BLaER1 (cell line): ENCODE results near the gene ENTPD7.

Experiments
- H3K27ac ChIP-seq: shearing (Covaris generic); formaldehyde crosslinking; 2 replicates; pipeline ENCODE4 v1.8.1; 2022
- H3K27me3 ChIP-seq: shearing (Covaris generic); formaldehyde crosslinking; 2 replicates; pipeline ENCODE4 v1.8.1; 2022
- H3K36me3 ChIP-seq: shearing (Covaris generic); formaldehyde crosslinking; 2 replicates; pipeline ENCODE4 v1.8.1; 2022
- H3K4me1 ChIP-seq: shearing (Covaris generic); formaldehyde crosslinking; 2 replicates; pipeline ENCODE4 v1.8.1; 2022
- H3K4me2 ChIP-seq: shearing (Covaris generic); formaldehyde crosslinking; 2 replicates; pipeline ENCODE4 v1.8.1; 2022
- H3K4me3 ChIP-seq: shearing (Covaris generic); formaldehyde crosslinking; 2 replicates; pipeline ENCODE4 v1.8.1; 2022
- H3K9ac ChIP-seq: shearing (Covaris generic); formaldehyde crosslinking; 2 replicates; pipeline ENCODE4 v1.8.1; 2022
- H3K9me3 ChIP-seq: shearing (Covaris generic); formaldehyde crosslinking; 2 replicates; pipeline ENCODE4 v1.8.1; 2022
- H4K20me1 ChIP-seq: shearing (Covaris generic); formaldehyde crosslinking; 2 replicates; pipeline ENCODE4 v1.8.1; 2022
- Cebpa-rat ChIP-seq: shearing (Covaris generic); IDR thresholded peaks from 2 replicates; pipeline ENCODE4 v1.8.1; 2022

ENTPD7 gene, protein sequence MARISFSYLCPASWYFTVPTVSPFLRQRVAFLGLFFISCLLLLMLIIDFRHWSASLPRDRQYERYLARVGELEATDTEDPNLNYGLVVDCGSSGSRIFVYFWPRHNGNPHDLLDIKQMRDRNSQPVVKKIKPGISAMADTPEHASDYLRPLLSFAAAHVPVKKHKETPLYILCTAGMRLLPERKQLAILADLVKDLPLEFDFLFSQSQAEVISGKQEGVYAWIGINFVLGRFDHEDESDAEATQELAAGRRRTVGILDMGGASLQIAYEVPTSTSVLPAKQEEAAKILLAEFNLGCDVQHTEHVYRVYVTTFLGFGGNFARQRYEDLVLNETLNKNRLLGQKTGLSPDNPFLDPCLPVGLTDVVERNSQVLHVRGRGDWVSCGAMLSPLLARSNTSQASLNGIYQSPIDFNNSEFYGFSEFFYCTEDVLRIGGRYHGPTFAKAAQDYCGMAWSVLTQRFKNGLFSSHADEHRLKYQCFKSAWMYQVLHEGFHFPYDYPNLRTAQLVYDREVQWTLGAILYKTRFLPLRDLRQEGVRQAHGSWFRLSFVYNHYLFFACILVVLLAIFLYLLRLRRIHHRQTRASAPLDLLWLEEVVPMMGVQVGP

DNA sequence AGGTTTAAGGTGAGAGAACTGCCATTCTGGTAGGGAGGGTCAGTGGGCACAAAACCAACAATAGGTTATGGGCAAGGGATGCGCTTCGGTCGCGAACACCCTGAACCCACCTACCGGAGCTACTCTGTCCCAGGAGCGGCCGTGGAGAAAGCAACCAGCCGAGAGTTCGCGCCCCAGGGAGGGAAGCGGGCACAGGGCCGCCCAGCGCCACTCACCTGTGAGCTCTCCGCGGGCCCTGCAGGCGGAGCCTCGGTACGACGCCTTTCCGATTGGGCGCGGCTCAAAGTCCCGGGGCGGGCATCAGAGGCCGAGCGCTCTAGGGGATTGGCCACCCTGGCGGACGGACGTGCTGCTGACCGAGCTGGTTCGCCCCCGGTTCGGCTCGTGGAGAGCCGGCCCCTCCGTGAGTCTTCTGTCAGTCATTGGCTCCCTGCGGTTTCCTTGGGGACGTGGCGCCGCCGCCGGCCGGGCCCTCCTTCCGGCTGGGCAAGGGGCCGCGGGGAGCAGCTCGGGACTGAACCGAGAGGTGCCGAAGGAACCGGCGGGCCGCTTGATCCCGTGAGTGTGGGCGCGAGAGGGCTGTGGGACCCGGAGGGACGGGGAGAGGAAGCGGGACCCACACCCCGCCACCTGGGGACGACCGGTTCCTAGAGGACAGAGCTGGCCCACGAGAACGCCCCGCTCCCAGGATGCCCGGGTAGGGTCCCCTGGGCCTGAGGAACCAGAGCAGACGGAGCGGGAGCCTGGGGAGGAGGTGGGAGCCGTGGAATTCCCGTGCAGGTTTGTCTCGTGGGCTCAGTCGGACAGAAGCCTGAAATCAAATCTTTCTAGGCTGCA lies at the start of gene ENTPD7:
Gene ENTPD7 (plus strand): TSS at position 479 of the 837 bp plus-strand sequence. CDS start 448 bp downstream, outside the sequence.
- H3K4me3 ChIP-seq, result no peak within 1 kb of the TSS
- H3K9ac ChIP-seq, result no peak within 1 kb of the TSS
- no peak within 1 kb of the TSS for H3K27ac ChIP-seq

GRCh38 chr10:99610221-99610620 lies 49.1 kb upstream of the ENTPD7 start:
- Histone ChIP-seq H3K4me1 (no peaks in the 10 kb centered on the region), H3K4me3 (no peak overlapping the region), H4K20me1 (peaks cover 29% of the 10 kb centered on the region), H3K9ac (no peak overlapping the region), H3K27ac (no peak overlapping the region), H3K9me3 (no peaks in the 10 kb centered on the region), H3K36me3 (peaks cover 61% of the 10 kb centered on the region), H3K27me3 (no peaks in the 10 kb centered on the region), H3K4me2 (no peak overlapping the region)
- no peak for TF ChIP-seq Cebpa-rat

More for the DNA sequence above, at the start of gene ENTPD7:
- no peaks in the 10 kb centered on the region for H3K4me1 ChIP-seq
- H3K36me3 ChIP-seq, result no peaks in the 10 kb centered on the region
- H3K9me3 ChIP-seq, result peaks cover 9% of the 10 kb centered on the region
- no peak within 1 kb of the TSS for H3K4me2 ChIP-seq
- TF ChIP-seq Cebpa-rat, result no peak
- H3K27me3 ChIP-seq, result no peaks in the 10 kb centered on the region
- H4K20me1 ChIP-seq, result no peaks in the 10 kb centered on the region

GRCh38 chr10:99611326-99611725 lies 48.0 kb upstream of the ENTPD7 start:
- H3K9me3 ChIP-seq, result no peaks in the 10 kb centered on the region
- H4K20me1 ChIP-seq, result peaks cover 39% of the 10 kb centered on the region

GRCh38 chr10:99612167-99612831 lies 47.0 kb upstream of the ENTPD7 start:
- Histone ChIP-seq H3K4me2 (no peak overlapping the region), H4K20me1 (peaks cover 47% of the 10 kb centered on the region), H3K27ac (no peak overlapping the region), H3K27me3 (no peaks in the 10 kb centered on the region), H3K9me3 (no peaks in the 10 kb centered on the region), H3K9ac (no peak overlapping the region), H3K4me1 (peaks cover 5% of the 10 kb centered on the region), H3K36me3 (peaks cover 71% of the 10 kb centered on the region), H3K4me3 (no peak overlapping the region)
- no peak for TF ChIP-seq Cebpa-rat

More at GRCh38 chr10:99611326-99611725, 48.0 kb upstream of the ENTPD7 start:
- H3K4me2 ChIP-seq, result no peak overlapping the region
- no peak overlapping the region for H3K27ac ChIP-seq
- peaks cover 71% of the 10 kb centered on the region for H3K36me3 ChIP-seq
- H3K4me1 ChIP-seq, result no peaks in the 10 kb centered on the region
- no peaks in the 10 kb centered on the region for H3K27me3 ChIP-seq
- H3K9ac ChIP-seq, result no peak overlapping the region
- no peak for TF ChIP-seq Cebpa-rat
- H3K4me3 ChIP-seq, result no peak overlapping the region

DNA sequence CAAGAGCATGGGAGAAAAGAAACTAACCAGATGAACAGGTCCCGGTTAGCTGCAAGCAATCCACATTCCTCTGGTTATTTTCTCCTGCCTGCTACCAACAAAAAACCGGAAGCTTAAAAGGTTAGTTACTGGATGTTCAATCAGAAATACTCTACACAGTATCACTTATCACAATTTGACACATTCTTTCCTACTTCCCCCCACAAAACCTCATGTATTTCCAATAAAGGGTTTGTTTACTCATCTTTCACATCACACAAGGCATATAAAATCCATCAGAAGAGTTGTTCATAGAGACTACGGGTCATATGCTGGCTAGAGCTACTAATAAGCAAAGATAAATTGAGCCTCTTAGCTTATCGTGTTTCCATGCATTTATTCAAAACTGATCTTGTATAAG lies 43.9 kb upstream of the ENTPD7 start:
- H3K27ac ChIP-seq, result no peak overlapping the region
- H3K4me2 ChIP-seq, result no peak overlapping the region
- no peak for TF ChIP-seq Cebpa-rat
- H3K4me3 ChIP-seq, result no peak overlapping the region
- peaks cover 50% of the 10 kb centered on the region for H3K36me3 ChIP-seq
- peaks cover 27% of the 10 kb centered on the region for H3K4me1 ChIP-seq
- no peaks in the 10 kb centered on the region for H3K27me3 ChIP-seq
- peaks cover 66% of the 10 kb centered on the region for H4K20me1 ChIP-seq
- H3K9me3 ChIP-seq, result no peaks in the 10 kb centered on the region
- H3K9ac ChIP-seq, result no peak overlapping the region

DNA sequence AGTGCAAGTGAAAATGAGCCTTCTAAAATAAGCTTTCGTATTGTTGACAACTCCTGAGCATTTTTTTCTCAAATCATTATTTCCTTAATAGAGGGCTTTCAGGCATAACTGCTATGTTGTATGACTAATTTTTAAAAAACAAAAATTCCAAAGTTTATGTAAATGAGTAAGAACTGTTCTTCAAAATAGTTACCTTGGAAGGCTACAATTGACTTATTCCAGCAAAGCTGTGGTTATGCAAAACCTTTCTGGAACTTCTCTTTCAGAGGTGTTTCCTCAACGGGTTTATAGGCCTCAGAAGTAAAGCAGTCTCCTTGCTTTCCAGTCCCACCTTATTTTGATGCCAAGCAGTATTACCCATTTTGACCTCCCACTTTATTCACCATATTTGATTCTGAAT lies 41.6 kb upstream of the ENTPD7 start:
- TF ChIP-seq Cebpa-rat, result no peak
- Histone ChIP-seq H3K4me2 (peak overlapping the region; percentile 93), H3K4me3 (0 out of 2 replicates have a peak overlapping the region, but pooled peaks have one; percentile 90), H3K27ac (no peak overlapping the region), H3K9ac (no peak overlapping the region), H3K36me3 (peaks cover 30% of the 10 kb centered on the region), H3K9me3 (no peaks in the 10 kb centered on the region), H3K4me1 (peaks cover 39% of the 10 kb centered on the region), H4K20me1 (peaks cover 62% of the 10 kb centered on the region), H3K27me3 (no peaks in the 10 kb centered on the region)

- Histone ChIP-seq H3K4me2 (peak overlapping the region; percentile 93), H3K27ac (peak overlapping the region; percentile 80), H3K4me1 (peaks cover 39% of the 10 kb centered on the region), H3K36me3 (peaks cover 15% of the 10 kb centered on the region), H3K9ac (peak overlapping the region; percentile 88), H3K9me3 (no peaks in the 10 kb centered on the region), H4K20me1 (peaks cover 46% of the 10 kb centered on the region), H3K27me3 (no peaks in the 10 kb centered on the region), H3K4me3 (peak overlapping the region; percentile 90)
- TF ChIP-seq Cebpa-rat, result no peak
Measured at GRCh38 chr10:99619090-99619800, 40.1 kb upstream of the ENTPD7 start.

- peaks cover 38% of the 10 kb centered on the region for H4K20me1 ChIP-seq
- TF ChIP-seq Cebpa-rat, result no peak
- H3K27ac ChIP-seq, result peak within 1 kb of the TSS; percentile 94
Measured at GRCh38 chr10:99619851-99620710, 39.2 kb upstream of the ENTPD7 start, which contains the start of gene SLC25A28. Gene SLC25A28, minus strand, starts transcription at chr10:99620439. Its CDS starts 104 bp downstream, at chr10:99620335.

More at GRCh38 chr10:99619851-99620710, 39.2 kb upstream of the ENTPD7 start, which contains the start of gene SLC25A28:
- Histone ChIP-seq H3K9ac (peak within 1 kb of the TSS; percentile 90), H3K36me3 (peaks cover 11% of the 10 kb centered on the region), H3K4me2 (peak within 1 kb of the TSS; percentile 93), H3K4me3 (peak within 1 kb of the TSS; percentile 90), H3K27me3 (no peaks in the 10 kb centered on the region), H3K4me1 (peaks cover 39% of the 10 kb centered on the region), H3K9me3 (no peaks in the 10 kb centered on the region)
